IMR-90 (cell line): ENCODE data around the gene CGB5.
"Not testable (repeated sequence)": the region's sequence is repeated elsewhere in the genome, so short reads cannot be mapped to it uniquely, and the experiment has no call there.

Source experiments
- CEBPB ChIP-seq: IDR thresholded peaks from 2 replicates; pipeline ENCODE4 v1.6.1; 2012; ENCODE audit warnings: low read depth, low read length, improper control_type of control experiment
- FOS ChIP-seq: fragments of 150-350 bp; IDR thresholded peaks from 2 replicates; pipeline ENCODE4 v1.6.1; 2016; ENCODE audit warnings: low read depth, low read length
- MAZ ChIP-seq: IDR thresholded peaks from 2 replicates; pipeline ENCODE4 v1.6.1; 2012; ENCODE audit warnings: low read depth, mild to moderate bottlenecking, low read length, improper control_type of control experiment, moderate library complexity, borderline replicate concordance
- POLR2A ChIP-seq: IDR thresholded peaks from 2 replicates; pipeline ENCODE4 v1.6.1; 2012; ENCODE audit warnings: mild to moderate bottlenecking, low read depth, low read length
- RAD21 ChIP-seq: IDR thresholded peaks from 2 replicates; pipeline ENCODE4 v1.6.1; 2012; ENCODE audit warnings: low read length, improper control_type of control experiment
- RFX5 ChIP-seq: IDR thresholded peaks from 2 replicates; pipeline ENCODE4 v1.8.0; 2012; ENCODE audit warnings: low read depth, mild to moderate bottlenecking, low read length, moderate library complexity
- SMC3 ChIP-seq: fragments of 150-350 bp; IDR thresholded peaks from 2 replicates; pipeline ENCODE4 v1.6.1; 2016; ENCODE audit warnings: low read depth, mild to moderate bottlenecking, antibody characterized with exemption, low read length, moderate library complexity
- TF ChIP-seq, protein P1 (sequence below): conservative IDR thresholded peaks from 2 replicates; pipeline ENCODE4 v1.5.1; 2012; ENCODE audit warnings: mild to moderate bottlenecking, low read depth, low read length, improper control_type of control experiment
- TF ChIP-seq, protein P2 (sequence below): fragments of 150-350 bp; IDR thresholded peaks from 2 replicates; pipeline ENCODE4 v1.6.1; 2017; ENCODE audit warnings: mild to moderate bottlenecking, antibody characterized with exemption, low read length, low read depth

DNA sequence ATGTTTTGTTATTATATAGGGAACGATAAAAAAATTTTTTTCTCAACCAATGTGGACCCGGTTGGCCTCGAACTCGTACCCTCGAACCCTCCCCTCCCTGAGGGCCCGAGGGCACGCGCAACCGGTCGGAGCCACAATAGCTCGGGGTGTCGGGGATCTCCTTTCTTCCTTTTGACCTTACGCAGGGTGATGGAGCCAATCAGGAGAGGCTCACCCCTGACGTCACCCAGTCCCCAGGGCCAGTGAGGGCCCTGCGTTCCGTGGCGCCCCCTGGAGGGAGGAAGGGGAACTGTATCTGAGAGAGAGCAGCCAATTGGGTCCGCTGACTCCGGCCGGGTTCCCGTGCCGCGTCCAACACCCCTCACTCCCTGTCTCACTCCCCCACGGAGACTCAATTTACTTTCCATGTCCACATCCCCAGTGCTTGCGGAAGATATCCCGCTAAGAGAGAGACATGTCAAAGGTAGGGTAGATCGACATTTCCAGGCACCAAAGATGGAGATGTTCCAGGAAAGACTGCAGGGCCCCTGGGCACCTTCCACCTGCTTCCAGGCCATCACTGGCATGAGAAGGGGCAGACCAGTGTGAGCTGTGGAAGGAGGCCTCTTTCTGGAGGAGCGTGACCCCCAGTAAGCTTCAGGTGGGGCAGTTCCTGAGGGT is 11.9 kb upstream of the CGB5 start, which contains the start of gene CGB2:
- TF ChIP-seq, protein P1, sequence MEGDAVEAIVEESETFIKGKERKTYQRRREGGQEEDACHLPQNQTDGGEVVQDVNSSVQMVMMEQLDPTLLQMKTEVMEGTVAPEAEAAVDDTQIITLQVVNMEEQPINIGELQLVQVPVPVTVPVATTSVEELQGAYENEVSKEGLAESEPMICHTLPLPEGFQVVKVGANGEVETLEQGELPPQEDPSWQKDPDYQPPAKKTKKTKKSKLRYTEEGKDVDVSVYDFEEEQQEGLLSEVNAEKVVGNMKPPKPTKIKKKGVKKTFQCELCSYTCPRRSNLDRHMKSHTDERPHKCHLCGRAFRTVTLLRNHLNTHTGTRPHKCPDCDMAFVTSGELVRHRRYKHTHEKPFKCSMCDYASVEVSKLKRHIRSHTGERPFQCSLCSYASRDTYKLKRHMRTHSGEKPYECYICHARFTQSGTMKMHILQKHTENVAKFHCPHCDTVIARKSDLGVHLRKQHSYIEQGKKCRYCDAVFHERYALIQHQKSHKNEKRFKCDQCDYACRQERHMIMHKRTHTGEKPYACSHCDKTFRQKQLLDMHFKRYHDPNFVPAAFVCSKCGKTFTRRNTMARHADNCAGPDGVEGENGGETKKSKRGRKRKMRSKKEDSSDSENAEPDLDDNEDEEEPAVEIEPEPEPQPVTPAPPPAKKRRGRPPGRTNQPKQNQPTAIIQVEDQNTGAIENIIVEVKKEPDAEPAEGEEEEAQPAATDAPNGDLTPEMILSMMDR: peak; percentile 15; the same call in 1 of the 2 replicates
- not testable (repeated sequence) for TF ChIP-seq RFX5, POLR2A, SMC3, FOS, RAD21, CEBPB, MAZ
- TF ChIP-seq, protein P2, sequence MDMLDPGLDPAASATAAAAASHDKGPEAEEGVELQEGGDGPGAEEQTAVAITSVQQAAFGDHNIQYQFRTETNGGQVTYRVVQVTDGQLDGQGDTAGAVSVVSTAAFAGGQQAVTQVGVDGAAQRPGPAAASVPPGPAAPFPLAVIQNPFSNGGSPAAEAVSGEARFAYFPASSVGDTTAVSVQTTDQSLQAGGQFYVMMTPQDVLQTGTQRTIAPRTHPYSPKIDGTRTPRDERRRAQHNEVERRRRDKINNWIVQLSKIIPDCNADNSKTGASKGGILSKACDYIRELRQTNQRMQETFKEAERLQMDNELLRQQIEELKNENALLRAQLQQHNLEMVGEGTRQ: not testable (repeated sequence)
